HepG2 (cell line): ENCODE measurements around the gene BBOX1. TPM values are rescaled to one million over a fixed set of nuclear protein-coding genes. Genes with fewer than 3 reads are reported as not detected.

Experiments used
- ATAC-seq: fragments of 200-7000 bp; cut with Tn5 transposase; 3 replicates; pipeline ENCODE4 v1.9.1; 2020; ENCODE audit warnings: mild to moderate bottlenecking, moderate library complexity
- BruUV-seq: library from RNA; stranded (reverse); fragments of 400-500 nt; replicated peaks from 2 replicates; lab custom pipeline; 2021; lab: Mats Ljungman, UMichigan
- CTCF ChIA-PET: fragments of 300-600 bp; formaldehyde crosslinking; extraction: SDS; loops from one replicate; lab custom pipeline; 2021; ENCODE audit warnings: low total read pairs, inconsistent platforms, low intra/inter-chr PET ratio; lab: Yijun Ruan, JAX
- POLR2A ChIA-PET: fragments of 350-600 bp; sonication (Branson Sonifier 250); formaldehyde crosslinking; loops from one replicate; lab custom pipeline; 2020; ENCODE audit warnings: antibody characterized with exemption, inconsistent platforms; lab: Yijun Ruan, JAX
- DNase-seq: peaks from one replicate; pipeline ENCODE4 v3.0.0-alpha.2; 2015; ENCODE audit warnings: low spot score
- FAIRE-seq: peaks from 3 replicates; lab custom pipeline; 2011; peaks lifted over from hg19 to GRCh38; lab: Jason Lieb, UNC
- H2AFZ ChIP-seq: one replicate; pipeline ENCODE4 v1.6.1; 2011; ENCODE audit warnings: low read length, inconsistent platforms
- H3K27ac ChIP-seq: fragments of 300-600 bp; 3 replicates; pipeline ENCODE4 v1.8.0; 2011; ENCODE audit warnings: mixed run types, mild to moderate bottlenecking, mixed read lengths, low read length, inconsistent platforms; ENCODE audit not compliant: insufficient read depth; ENCODE audit errors: extremely low read length
- H3K27me3 ChIP-seq, 2 experiments: fragments of 200-600 bp in 1 of 2; 2 replicates in 1 of 2; 3 replicates in 1 of 2; pipeline versions ENCODE4 v1.6.0 to v1.8.0; 2011; ENCODE audit warnings: low read length in 2 of 2, mild to moderate bottlenecking in 2 of 2, moderate library complexity in 2 of 2, inconsistent platforms in 1 of 2; ENCODE audit not compliant: insufficient read depth in 2 of 2, control insufficient read depth in 1 of 2
- H3K36me3 ChIP-seq, 2 experiments: fragments of 200-600 bp in 1 of 2; replicated peaks in 1 of 2; 2 replicates in 1 of 2; 3 replicates in 1 of 2; pipeline versions ENCODE4 v1.5.1 to v1.8.0; 2011; ENCODE audit warnings: low read length in 2 of 2, inconsistent platforms in 1 of 2; ENCODE audit not compliant: insufficient read depth in 2 of 2, control insufficient read depth in 1 of 2
- H3K4me1 ChIP-seq: 2 replicates; pipeline ENCODE4 v1.5.1; 2012; ENCODE audit warnings: low read length, inconsistent platforms; ENCODE audit not compliant: insufficient read depth
- H3K4me2 ChIP-seq: 2 replicates; pipeline ENCODE4 v1.6.0; 2011; ENCODE audit warnings: low read depth, low read length, inconsistent platforms
- H3K4me3 ChIP-seq, 3 experiments: fragments of 200-600 bp in 1 of 3; sonication (generic), shearing (Covaris generic) in 1 of 3; replicated peaks in 1 of 3; 2 replicates each; pipeline ENCODE4 v1.5.1; 2011 to 2016; ENCODE audit warnings: low read length in 3 of 3, inconsistent platforms in 2 of 3, low read depth in 2 of 3, mild to moderate bottlenecking in 2 of 3, control low read depth in 1 of 3, mixed read lengths in 1 of 3; ENCODE audit not compliant: insufficient read depth in 1 of 3
- H3K79me2 ChIP-seq: one replicate; pipeline ENCODE4 v1.6.1; 2011; ENCODE audit warnings: low read length, inconsistent platforms; ENCODE audit not compliant: insufficient read depth
- H3K9ac ChIP-seq: 2 replicates; pipeline ENCODE4 v1.6.0; 2011; ENCODE audit warnings: mild to moderate bottlenecking, low read depth, low read length, inconsistent platforms; ENCODE audit not compliant: insufficient read depth
- H3K9me3 ChIP-seq: 2 replicates; pipeline ENCODE4 v1.5.1; 2012; ENCODE audit warnings: mild to moderate bottlenecking, low read length
- H4K20me1 ChIP-seq: 2 replicates; pipeline ENCODE4 v1.6.0; 2011; ENCODE audit warnings: inconsistent platforms, mild to moderate bottlenecking, low read length, moderate library complexity; ENCODE audit not compliant: insufficient read depth
- HOXA5 ChIP-seq: sonication (generic); formaldehyde crosslinking; IDR thresholded peaks from 2 replicates; pipeline ENCODE4 v1.4.0; 2020; ENCODE audit warnings: missing genetic modification reagents
- NAIF1 ChIP-seq: sonication (generic); formaldehyde crosslinking; IDR thresholded peaks from 2 replicates; pipeline ENCODE4 v1.5.0; 2020; ENCODE audit warnings: mild to moderate bottlenecking, missing genetic modification reagents, borderline replicate concordance
- ONECUT2 ChIP-seq: sonication (generic); formaldehyde crosslinking; IDR thresholded peaks from 2 replicates; pipeline ENCODE4 v1.4.0; 2020; ENCODE audit warnings: missing genetic modification reagents
- RCOR2 ChIP-seq: IDR thresholded peaks from 2 replicates; pipeline ENCODE4 v1.6.1; 2016; ENCODE audit warnings: missing biosample characterization, missing genetic modification reagents
- STAG1 ChIP-seq: sonication (generic); formaldehyde crosslinking; IDR thresholded peaks from 2 replicates; pipeline ENCODE4 v1.4.0; 2020; ENCODE audit warnings: missing genetic modification reagents
- USF2 ChIP-seq, 2 experiments: sonication (generic) in 1 of 2; formaldehyde crosslinking in 1 of 2; IDR thresholded peaks; 2 replicates each; pipeline versions ENCODE4 v1.5.1 to v1.6.1; 2011 to 2020; ENCODE audit warnings: borderline replicate concordance in 1 of 2, low read depth in 1 of 2, low read length in 1 of 2, mild to moderate bottlenecking in 1 of 2, missing genetic modification reagents in 1 of 2, moderate library complexity in 1 of 2
- ZBTB33 ChIP-seq: sonication (generic); formaldehyde crosslinking; IDR thresholded peaks from 2 replicates; pipeline ENCODE4 v1.4.0; 2020; ENCODE audit warnings: missing genetic modification reagents
- ZFP1 ChIP-seq: IDR thresholded peaks from 2 replicates; pipeline ENCODE4 v1.6.1; 2016
- ZNF414 ChIP-seq: sonication (generic); formaldehyde crosslinking; IDR thresholded peaks from 2 replicates; pipeline ENCODE4 v1.5.0; 2020; ENCODE audit warnings: missing genetic modification reagents
- ZNF644 ChIP-seq: IDR thresholded peaks from 2 replicates; pipeline ENCODE4 v1.6.1; 2016; ENCODE audit warnings: low read depth
- ZNF788 ChIP-seq: sonication (generic); formaldehyde crosslinking; IDR thresholded peaks from 2 replicates; pipeline ENCODE4 v1.5.0; 2020; ENCODE audit warnings: mild to moderate bottlenecking, missing genetic modification reagents, borderline replicate concordance
- in situ Hi-C: cut with HindIII; loops from 2 replicates; pipeline ENCODE4 v1.10.0; 2017; ENCODE audit warnings: low pct_unique_long_range_greater_than_20kb; ENCODE audit not compliant: extremely low pct_ligation_motif_present
- intact Hi-C: fragments of 100-400 bp; cut with micrococcal nuclease; formaldehyde crosslinking; loops from one replicate; pipeline ENCODE4 v1.10.0; 2022; ENCODE audit not compliant: unreplicated experiment
- polyA plus RNA-seq, 8 experiments: library from polyadenylated mRNA; depleted of rRNA in 3 of 8; stranded (reverse) in 7 of 8; unstranded in 1 of 8; fragments of >200 nt; fragmentation: Illumina TruSeq in 4 of 8; extraction: Trizol in 4 of 8; gene quantifications; 2 replicates each; pipeline versions ENCODE4 v1.2.1 to v1.2.3, GENCODE V29; 2011 to 2016; ENCODE audit warnings: low read depth in 4 of 8, missing spikeins in 1 of 8, mixed read lengths in 1 of 8; ENCODE audit not compliant: insufficient read depth in 1 of 8
- total RNA-seq, 5 experiments: library from RNA; depleted of rRNA; stranded (reverse); fragments of >200 nt; fragmentation: Illumina TruSeq; extraction: Trizol; gene quantifications; 2 replicates each; pipeline ENCODE4 v1.2.3, GENCODE V29; 2016; ENCODE audit warnings: low read depth in 1 of 5
- TF ChIP-seq, protein P1 (sequence below): sonication (generic); formaldehyde crosslinking; IDR thresholded peaks from 2 replicates; pipeline ENCODE4 v1.4.0; 2020; ENCODE audit warnings: missing genetic modification reagents

The BBOX1 gene
- total and polyA plus RNA-seq, 2 of the 13 experiments (the other 11 are each of a cell fraction or from before 2014, with no cell fraction given): not detected

GRCh38 chr11:27083241-27083640, 42.6 kb downstream of the BBOX1 start (continued):
- TF ChIP-seq USF2 (IDR thresholded peaks at IDR 0.05; ENCODE audit: low read depth, low read length): no peak
- no peak for TF ChIP-seq USF2 (CRISPR knock-in tag; IDR thresholded peaks at IDR 0.05; ENCODE audit: borderline replicate concordance)

- no peaks in the 10 kb centered on the region for H3K79me2 ChIP-seq
- H3K4me3 ChIP-seq: no peak overlapping the region
- intact Hi-C loops: no loop called here
- H3K27ac ChIP-seq: no peak overlapping the region
- H3K27me3 ChIP-seq: no peaks in the 10 kb centered on the region
- H3K9me3 ChIP-seq: no peaks in the 10 kb centered on the region
- H3K9ac ChIP-seq: no peak overlapping the region
- ChIA-PET POLR2A (no interaction called here), CTCF (no interaction called here)
- TF ChIP-seq ZBTB33 (no peak), ZNF788 (CRISPR knock-in tag) (no peak), ONECUT2 (CRISPR knock-in tag) (no peak), ZNF644 (no peak), HOXA5 (CRISPR knock-in tag) (no peak), NAIF1 (CRISPR knock-in tag) (no peak), ZFP1 (CRISPR knock-in tag) (no peak), ZNF414 (CRISPR knock-in tag) (no peak), RCOR2 (CRISPR knock-in tag) (no peak), STAG1 (CRISPR knock-in tag) (no peak)
- TF ChIP-seq, protein P1, sequence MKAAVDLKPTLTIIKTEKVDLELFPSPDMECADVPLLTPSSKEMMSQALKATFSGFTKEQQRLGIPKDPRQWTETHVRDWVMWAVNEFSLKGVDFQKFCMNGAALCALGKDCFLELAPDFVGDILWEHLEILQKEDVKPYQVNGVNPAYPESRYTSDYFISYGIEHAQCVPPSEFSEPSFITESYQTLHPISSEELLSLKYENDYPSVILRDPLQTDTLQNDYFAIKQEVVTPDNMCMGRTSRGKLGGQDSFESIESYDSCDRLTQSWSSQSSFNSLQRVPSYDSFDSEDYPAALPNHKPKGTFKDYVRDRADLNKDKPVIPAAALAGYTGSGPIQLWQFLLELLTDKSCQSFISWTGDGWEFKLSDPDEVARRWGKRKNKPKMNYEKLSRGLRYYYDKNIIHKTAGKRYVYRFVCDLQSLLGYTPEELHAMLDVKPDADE: no peak
- FAIRE-seq: no peak
- no peak for ATAC-seq
- no peaks in the 10 kb centered on the region for H4K20me1 ChIP-seq
- no peak overlapping the region for H2AFZ ChIP-seq
- DNase-seq: no peak
- in situ Hi-C loops: no loop called here
- no peaks in the 10 kb centered on the region for H3K4me1 ChIP-seq
- H3K4me2 ChIP-seq: no peak overlapping the region
- H3K36me3 ChIP-seq: no peaks in the 10 kb centered on the region
- BruUV-seq: no TSS peak
Measured at GRCh38 chr11:27083782-27084181, 43.2 kb downstream of the BBOX1 start.
